ENCODE data around the gene GPR179.

Gene GPR179

GRCh38 chr17:38361694-38362465 is 18.1 kb upstream of the GPR179 start:
- no peak for TF ChIP-seq CTCF (IDR thresholded peaks at IDR 0.05; ENCODE audit: insufficient read depth, missing control alignments)
- DNase-seq (ENCODE audit: insufficient read length, low spot score) (no peak), FAIRE-seq (no peak)

- TF ChIP-seq CTCF (IDR thresholded peaks at IDR 0.05; ENCODE audit: insufficient read depth, missing control alignments): no peak
Measured at GRCh38 chr17:38358586-38359513, 15.1 kb upstream of the GPR179 start.

GRCh38 chr17:38357486-38358123 is 13.8 kb upstream of the GPR179 start:
- no peak for TF ChIP-seq CTCF (IDR thresholded peaks at IDR 0.05; ENCODE audit: insufficient read depth, missing control alignments)
- no peak for FAIRE-seq
- no peak for DNase-seq (ENCODE audit: insufficient read length, low spot score)

More at GRCh38 chr17:38358586-38359513, 15.1 kb upstream of the GPR179 start:
- FAIRE-seq (no peak), DNase-seq (ENCODE audit: insufficient read length, low spot score) (no peak)

GRCh38 chr17:38355251-38355650 is 11.5 kb upstream of the GPR179 start:
- no peak for TF ChIP-seq CTCF (IDR thresholded peaks at IDR 0.05; ENCODE audit: insufficient read depth, missing control alignments)
- DNase-seq (ENCODE audit: insufficient read length, low spot score) (no peak), FAIRE-seq (no peak)

GRCh38 chr17:38354466-38354865 is 10.7 kb upstream of the GPR179 start:
- no peak for FAIRE-seq
- TF ChIP-seq CTCF (IDR thresholded peaks at IDR 0.05; ENCODE audit: insufficient read depth, missing control alignments): no peak
- DNase-seq (ENCODE audit: insufficient read length, low spot score): no peak

GRCh38 chr17:38353668-38354067 is 9.9 kb upstream of the GPR179 start:
- FAIRE-seq: no peak
- TF ChIP-seq CTCF (IDR thresholded peaks at IDR 0.05; ENCODE audit: insufficient read depth, missing control alignments): no peak
- no peak for DNase-seq (ENCODE audit: insufficient read length, low spot score)

Data from D721Med (cell line).